PC-3 (cell line): ENCODE measurements around the gene HOXB9.

Source experiments
- EZH2 ChIP-seq: fragments of 300-600 bp; sonication (generic); IDR thresholded peaks from one replicate; pipeline ENCODE4 v1.6.1; 2017; ENCODE audit warnings: antibody characterized with exemption, mild to moderate bottlenecking, low read length; ENCODE audit not compliant: unreplicated experiment
- EZH2phosphoT487 ChIP-seq: fragments of 300-600 bp; sonication (generic); IDR thresholded peaks from 2 replicates; pipeline ENCODE4 v1.6.1; 2018; ENCODE audit warnings: mild to moderate bottlenecking, antibody characterized with exemption, low read length, borderline replicate concordance

DNA sequence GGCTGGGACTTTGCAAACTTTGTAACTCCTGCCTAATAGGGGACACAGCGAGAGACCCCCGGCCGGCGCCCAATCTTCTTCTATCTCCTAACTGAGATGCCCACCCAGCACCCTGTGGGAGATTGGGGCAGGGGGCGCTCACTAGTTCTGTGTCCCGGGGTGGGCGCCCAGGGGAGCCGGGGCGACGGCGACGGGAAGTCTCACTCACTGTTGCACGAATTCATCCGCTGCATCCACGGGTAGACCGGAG, 28.7 kb downstream of the HOXB9 start:
- TF ChIP-seq EZH2 (no peak), EZH2phosphoT487 (no peak)
